WTC11 (cell line): ENCODE results near the gene B3GNT7. TPM values are rescaled to one million over a fixed set of nuclear protein-coding genes. Genes with fewer than 3 reads are reported as not detected.

Experiments
- ATAC-seq: fragments of 200-7000 bp; cut with Tn5 transposase; 2 replicates; pipeline ENCODE4 v1.10.0; 2021; ENCODE audit warnings: mild to moderate bottlenecking, moderate library complexity
- CTCF ChIA-PET: fragments of 300-600 bp; sonication (Branson Sonifier 250); formaldehyde crosslinking; loops from one replicate; lab custom pipeline; 2021; ENCODE audit warnings: antibody characterized with exemption; lab: Charles Lee
- POLR2A ChIA-PET: fragments of 350-600 bp; sonication (Branson Sonifier 250); formaldehyde crosslinking; loops from one replicate; lab custom pipeline; 2021; ENCODE audit warnings: antibody characterized with exemption; lab: Charles Lee
- DNase-seq: peaks from one replicate; pipeline ENCODE4 v3.0.0; 2021; ENCODE audit warnings: low spot score
- H3K27ac Mint-ChIP-seq: 2 replicates; pipeline ENCODE4 v1.8.0; 2021; ENCODE audit warnings: mixed read lengths
- H3K27me3 Mint-ChIP-seq: 2 replicates; pipeline ENCODE4 v1.8.0; 2021; ENCODE audit warnings: low read depth, mild to moderate bottlenecking, moderate library complexity, mixed read lengths
- H3K36me3 Mint-ChIP-seq: 2 replicates; pipeline ENCODE4 v1.8.0; 2021; ENCODE audit warnings: mixed read lengths
- H3K4me1 Mint-ChIP-seq: 2 replicates; pipeline ENCODE4 v1.8.0; 2022; ENCODE audit warnings: mixed read lengths
- H3K4me3 Mint-ChIP-seq: 2 replicates; pipeline ENCODE4 v1.8.0; 2021; ENCODE audit warnings: mild to moderate bottlenecking, moderate library complexity, mixed read lengths
- H3K9me3 Mint-ChIP-seq: 2 replicates; pipeline ENCODE4 v1.8.0; 2021; ENCODE audit warnings: mixed read lengths
- ARID4B ChIP-seq: sonication (generic); formaldehyde crosslinking; IDR thresholded peaks from 2 replicates; pipeline ENCODE4 v1.8.0; 2023; ENCODE audit warnings: missing genetic modification reagents, mild to moderate bottlenecking, borderline replicate concordance
- CDX4 ChIP-seq: fragments of 250-450 bp; sonication (Bioruptor Pico); IDR thresholded peaks from 2 replicates; pipeline ENCODE4 v1.9.0; 2021; ENCODE audit warnings: moderate library complexity, mild to moderate bottlenecking, inconsistent platforms, borderline replicate concordance
- CREB1 ChIP-seq: sonication (generic); formaldehyde crosslinking; IDR thresholded peaks from 2 replicates; pipeline ENCODE4 v1.8.0; 2023; ENCODE audit warnings: mild to moderate bottlenecking, missing genetic modification reagents
- CREM ChIP-seq: sonication (generic); formaldehyde crosslinking; IDR thresholded peaks from 2 replicates; pipeline ENCODE4 v1.8.1; 2022; ENCODE audit warnings: mild to moderate bottlenecking, missing genetic modification reagents, moderate library complexity
- CTCF ChIP-seq: fragments of 200-600 bp; IDR thresholded peaks from 2 replicates; pipeline ENCODE4 v1.8.0; 2022; ENCODE audit warnings: antibody characterized with exemption
- E2F1 ChIP-seq: sonication (generic); formaldehyde crosslinking; IDR thresholded peaks from 2 replicates; pipeline ENCODE4 v1.8.0; 2022; ENCODE audit warnings: mild to moderate bottlenecking, missing genetic modification reagents
- E2F5 ChIP-seq: sonication (generic); formaldehyde crosslinking; IDR thresholded peaks from 2 replicates; pipeline ENCODE4 v1.8.1; 2022; ENCODE audit warnings: mild to moderate bottlenecking, moderate library complexity, missing genetic modification reagents
- ELF4 ChIP-seq: sonication (generic); formaldehyde crosslinking; IDR thresholded peaks from 2 replicates; pipeline ENCODE4 v1.8.1; 2022; ENCODE audit warnings: low read depth, mild to moderate bottlenecking, moderate library complexity, missing genetic modification reagents
- NFE2L1 ChIP-seq: sonication (generic); formaldehyde crosslinking; IDR thresholded peaks from 2 replicates; pipeline ENCODE4 v1.8.1; 2023; ENCODE audit warnings: missing genetic modification reagents
- RELA ChIP-seq: sonication (generic); formaldehyde crosslinking; IDR thresholded peaks from 2 replicates; pipeline ENCODE4 v1.8.1; 2022; ENCODE audit warnings: missing genetic modification reagents, mild to moderate bottlenecking, borderline replicate concordance
- RORB ChIP-seq: fragments of 250-450 bp; sonication (Bioruptor Pico); IDR thresholded peaks from 2 replicates; pipeline ENCODE4 v1.9.0; 2021; ENCODE audit warnings: mild to moderate bottlenecking
- SMAD4 ChIP-seq: sonication (generic); formaldehyde crosslinking; IDR thresholded peaks from 2 replicates; pipeline ENCODE4 v1.8.0; 2022; ENCODE audit warnings: mild to moderate bottlenecking, missing genetic modification reagents
- TEAD1 ChIP-seq: sonication (generic); formaldehyde crosslinking; IDR thresholded peaks from 2 replicates; pipeline ENCODE4 v1.8.0; 2022; ENCODE audit warnings: mild to moderate bottlenecking, missing genetic modification reagents
- USF1 ChIP-seq: sonication (generic); formaldehyde crosslinking; IDR thresholded peaks from 2 replicates; pipeline ENCODE4 v1.8.0; 2022; ENCODE audit warnings: mild to moderate bottlenecking, missing genetic modification reagents
- ZNF232 ChIP-seq: sonication (generic); formaldehyde crosslinking; IDR thresholded peaks from 2 replicates; pipeline ENCODE4 v1.8.0; 2022; ENCODE audit warnings: mild to moderate bottlenecking, missing genetic modification reagents
- ZNF396 ChIP-seq: fragments of 250-450 bp; sonication (Bioruptor Pico); IDR thresholded peaks from 2 replicates; pipeline ENCODE4 v1.8.0; 2021; ENCODE audit warnings: mild to moderate bottlenecking, moderate library complexity, borderline replicate concordance
- ZSCAN18 ChIP-seq: fragments of 250-450 bp; sonication (Bioruptor Pico); IDR thresholded peaks from 2 replicates; pipeline ENCODE4 v2.1.2; 2022; ENCODE audit warnings: mild to moderate bottlenecking, moderate library complexity
- total RNA-seq: library from RNA; stranded (reverse); gene quantifications from 3 replicates; pipeline ENCODE4 v1.2.3, GENCODE V29; 2021
- TF ChIP-seq, protein P1 (sequence below): fragments of 250-450 bp; sonication (Bioruptor Pico); conservative IDR thresholded peaks from 2 replicates; pipeline ENCODE4 v1.9.0; 2021; ENCODE audit warnings: mild to moderate bottlenecking
- TF ChIP-seq, protein P2 (sequence below): sonication (generic); formaldehyde crosslinking; IDR thresholded peaks from 2 replicates; pipeline ENCODE4 v1.8.0; 2022; ENCODE audit warnings: mild to moderate bottlenecking, missing genetic modification reagents

The B3GNT7 gene
- total RNA-seq, 1 experiment from 2014 or later, result 151 TPM

- no peak for TF ChIP-seq CREM
- TF ChIP-seq E2F1 (CRISPR knock-in tag), result no peak
Measured at GRCh38 chr2:231372326-231372725, 23.2 kb upstream of the B3GNT7 start (continued).

- no peak for DNase-seq
- peak overlapping the region; percentile 55 for H3K27ac Mint-ChIP-seq
- peaks cover 4% of the 10 kb centered on the region for H3K36me3 Mint-ChIP-seq
- no peak for ATAC-seq
- H3K4me1 Mint-ChIP-seq, result peaks cover 85% of the 10 kb centered on the region
- no peak overlapping the region for H3K4me3 Mint-ChIP-seq
- H3K27me3 Mint-ChIP-seq, result no peaks in the 10 kb centered on the region
- POLR2A ChIA-PET, result no interaction called here
- no peaks in the 10 kb centered on the region for H3K9me3 Mint-ChIP-seq
- CTCF ChIA-PET, result interaction anchor here (0.9 kb wide), 1 partner anchor 76 kb away, joined by 3 read pairs; no protein-coding TSS in a partner anchor
- no peak for TF ChIP-seq CDX4 (CRISPR knock-in tag)
- TF ChIP-seq ZNF232 (CRISPR knock-in tag), result no peak
- no peak for TF ChIP-seq RORB (CRISPR knock-in tag)
- TF ChIP-seq ZNF396 (CRISPR knock-in tag), result no peak
- no peak for TF ChIP-seq CREB1 (CRISPR knock-in tag)
- TF ChIP-seq ZSCAN18 (CRISPR knock-in tag), result no peak
- no peak for TF ChIP-seq E2F5 (CRISPR knock-in tag)
- no peak for TF ChIP-seq CREM
- TF ChIP-seq, protein P1, sequence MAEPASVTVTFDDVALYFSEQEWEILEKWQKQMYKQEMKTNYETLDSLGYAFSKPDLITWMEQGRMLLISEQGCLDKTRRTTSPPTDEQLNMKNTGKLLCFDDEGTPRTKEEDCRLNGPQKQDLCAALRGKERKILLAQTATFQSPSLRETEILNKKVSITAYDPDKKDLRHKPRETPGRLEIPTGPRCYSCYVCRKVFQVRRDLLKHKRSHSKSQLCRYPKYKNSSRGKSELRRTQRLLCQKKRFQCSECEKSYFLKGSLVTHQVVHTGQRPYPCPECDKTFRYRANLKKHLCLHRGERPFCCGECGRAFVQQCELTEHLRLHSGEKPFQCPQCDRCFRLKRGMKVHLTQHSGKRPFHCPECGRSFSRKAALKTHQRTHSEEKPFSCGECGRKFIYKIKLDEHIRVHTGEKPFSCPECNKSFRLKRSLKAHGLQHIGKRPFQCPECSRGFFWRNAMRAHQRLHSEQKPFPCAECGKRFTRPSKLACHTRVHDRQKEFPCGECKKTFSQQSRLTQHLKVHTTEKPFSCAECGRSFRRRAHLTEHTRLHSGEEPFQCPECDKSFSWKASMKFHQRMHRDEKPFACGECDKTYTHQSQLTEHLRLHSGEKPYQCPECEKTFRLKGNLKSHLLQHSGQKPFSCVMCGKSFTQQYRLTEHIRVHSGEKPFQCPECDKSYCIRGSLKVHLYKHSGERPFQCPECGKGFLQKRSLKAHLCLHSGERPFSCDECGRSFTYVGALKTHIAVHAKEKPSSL (CRISPR knock-in tag), result no peak
- no peak for TF ChIP-seq ARID4B (CRISPR knock-in tag)
- no peak for TF ChIP-seq NFE2L1 (CRISPR knock-in tag)
- TF ChIP-seq, protein P2, sequence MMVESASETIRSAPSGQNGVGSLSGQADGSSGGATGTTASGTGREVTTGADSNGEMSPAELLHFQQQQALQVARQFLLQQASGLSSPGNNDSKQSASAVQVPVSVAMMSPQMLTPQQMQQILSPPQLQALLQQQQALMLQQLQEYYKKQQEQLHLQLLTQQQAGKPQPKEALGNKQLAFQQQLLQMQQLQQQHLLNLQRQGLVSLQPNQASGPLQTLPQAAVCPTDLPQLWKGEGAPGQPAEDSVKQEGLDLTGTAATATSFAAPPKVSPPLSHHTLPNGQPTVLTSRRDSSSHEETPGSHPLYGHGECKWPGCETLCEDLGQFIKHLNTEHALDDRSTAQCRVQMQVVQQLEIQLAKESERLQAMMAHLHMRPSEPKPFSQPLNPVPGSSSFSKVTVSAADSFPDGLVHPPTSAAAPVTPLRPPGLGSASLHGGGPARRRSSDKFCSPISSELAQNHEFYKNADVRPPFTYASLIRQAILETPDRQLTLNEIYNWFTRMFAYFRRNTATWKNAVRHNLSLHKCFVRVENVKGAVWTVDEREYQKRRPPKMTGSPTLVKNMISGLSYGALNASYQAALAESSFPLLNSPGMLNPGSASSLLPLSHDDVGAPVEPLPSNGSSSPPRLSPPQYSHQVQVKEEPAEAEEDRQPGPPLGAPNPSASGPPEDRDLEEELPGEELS (CRISPR knock-in tag), result no peak
- no peak for TF ChIP-seq ELF4
- no peak for TF ChIP-seq RELA (CRISPR knock-in tag)
- TF ChIP-seq USF1, result no peak
- TF ChIP-seq CTCF, result no peak
- TF ChIP-seq SMAD4 (CRISPR knock-in tag), result no peak
- TF ChIP-seq TEAD1 (CRISPR knock-in tag), result no peak
Measured at GRCh38 chr2:231373184-231373583, 22.3 kb upstream of the B3GNT7 start.
